Breast epithelium (tissue), 3 donors: ENCODE results near the gene FANK1.
"Not testable (repeated sequence)": the region's sequence is repeated elsewhere in the genome, so short reads cannot be mapped to it uniquely, and the experiment has no call there.

Experiments
- CTCF ChIP-seq, 3 donors: fragments of 450-650 bp; IDR thresholded peaks; one replicate each; pipeline ENCODE4 v1.5.1; 2016 to 2017; ENCODE audit warnings: antibody characterized with exemption in 3 of 3, mild to moderate bottlenecking in 3 of 3, moderate library complexity in 3 of 3
- POLR2A ChIP-seq: fragments of 450-650 bp; IDR thresholded peaks from one replicate; pipeline ENCODE4 v1.6.1; 2016; ENCODE audit warnings: antibody characterized with exemption, mild to moderate bottlenecking, moderate library complexity
- POLR2AphosphoS5 ChIP-seq, 3 donors: sonication (generic); formaldehyde crosslinking; IDR thresholded peaks; one replicate each; pipeline ENCODE4 v1.6.1; 2017; ENCODE audit warnings: antibody characterized with exemption in 3 of 3

- not testable (repeated sequence) for TF ChIP-seq CTCF (IDR thresholded peaks at IDR 0.05); POLR2A; POLR2AphosphoS5 (IDR thresholded peaks at IDR 0.05)
Observed at GRCh38 chr10:125927265-125927664, 30.9 kb downstream of the FANK1 start.
